ENCODE measurements around the gene SYAP1.
A peak's percentile ranks its signal among the peaks of the same experiment; 100 is the strongest.
"Not testable (repeated sequence)": the region's sequence is repeated elsewhere in the genome, so short reads cannot be mapped to it uniquely, and the experiment has no call there.

Gene SYAP1

GRCh38 chrX:16726347-16726988, 7.1 kb downstream of the SYAP1 start:
- not testable (repeated sequence) for DNase-seq

- DNase-seq, result no peak
Observed at GRCh38 chrX:16727637-16728036, 8.2 kb downstream of the SYAP1 start.

GRCh38 chrX:16730450-16730849, 11.0 kb downstream of the SYAP1 start:
- no peak for DNase-seq

- no peak for DNase-seq
Observed at GRCh38 chrX:16733013-16733412, 13.6 kb downstream of the SYAP1 start.

- no peak for DNase-seq
Observed at GRCh38 chrX:16737024-16737423, 17.6 kb downstream of the SYAP1 start.

- no peak for DNase-seq
Observed at GRCh38 chrX:16739574-16739973, 20.2 kb downstream of the SYAP1 start.

GRCh38 chrX:16743604-16744325, 24.4 kb downstream of the SYAP1 start:
- DNase-seq, result no peak

GRCh38 chrX:16745102-16745501, 25.7 kb downstream of the SYAP1 start:
- DNase-seq, result no peak

GRCh38 chrX:16745659-16746058, 26.2 kb downstream of the SYAP1 start:
- no peak for DNase-seq

- no peak for DNase-seq
Observed at GRCh38 chrX:16748425-16748824, 29.0 kb downstream of the SYAP1 start.

GRCh38 chrX:16750136-16750535, 30.7 kb downstream of the SYAP1 start:
- no peak for DNase-seq

- DNase-seq, result no peak
Observed at GRCh38 chrX:16754019-16754418, 34.6 kb downstream of the SYAP1 start.

- no peak for DNase-seq
Observed at GRCh38 chrX:16756724-16757123, 37.3 kb downstream of the SYAP1 start.

- DNase-seq, result not testable (repeated sequence)
Observed at GRCh38 chrX:16761500-16761899, 42.1 kb downstream of the SYAP1 start.

- no peak for DNase-seq
Observed at GRCh38 chrX:16762579-16762978, 43.2 kb downstream of the SYAP1 start.

- no peak for DNase-seq
Observed at GRCh38 chrX:16765594-16765993, 46.2 kb downstream of the SYAP1 start.

- DNase-seq, result no peak
Observed at GRCh38 chrX:16770970-16771482, 51.6 kb downstream of the SYAP1 start.

GRCh38 chrX:16771483-16772398, 52.3 kb downstream of the SYAP1 start:
- peak; percentile 75 for DNase-seq

GRCh38 chrX:16772460-16772859, 53.0 kb downstream of the SYAP1 start:
- DNase-seq, result peak; percentile 17

- no peak for DNase-seq
Observed at GRCh38 chrX:16774746-16775145, 55.3 kb downstream of the SYAP1 start.

GRCh38 chrX:16778545-16778944, 59.1 kb downstream of the SYAP1 start:
- no peak for DNase-seq

GRCh38 chrX:16778993-16779392, 59.6 kb downstream of the SYAP1 start:
- no peak for DNase-seq

- not testable (repeated sequence) for DNase-seq
Observed at GRCh38 chrX:16779815-16780214, 60.4 kb downstream of the SYAP1 start.

Data from hematopoietic multipotent progenitor cell treated with erythropoietin and hydrocortisone succinate and interleukin-3 and kit ligand, for 6 days (in vitro differentiated cells).